ENCODE data around the gene API5.

The API5 gene

GRCh38 chr11:43360361-43361032 is 48.7 kb downstream of the API5 start:
- DNase-seq: peak; percentile 64 to 70

GRCh38 chr11:43366677-43367076 is 54.9 kb downstream of the API5 start:
- DNase-seq: no peak

DNA sequence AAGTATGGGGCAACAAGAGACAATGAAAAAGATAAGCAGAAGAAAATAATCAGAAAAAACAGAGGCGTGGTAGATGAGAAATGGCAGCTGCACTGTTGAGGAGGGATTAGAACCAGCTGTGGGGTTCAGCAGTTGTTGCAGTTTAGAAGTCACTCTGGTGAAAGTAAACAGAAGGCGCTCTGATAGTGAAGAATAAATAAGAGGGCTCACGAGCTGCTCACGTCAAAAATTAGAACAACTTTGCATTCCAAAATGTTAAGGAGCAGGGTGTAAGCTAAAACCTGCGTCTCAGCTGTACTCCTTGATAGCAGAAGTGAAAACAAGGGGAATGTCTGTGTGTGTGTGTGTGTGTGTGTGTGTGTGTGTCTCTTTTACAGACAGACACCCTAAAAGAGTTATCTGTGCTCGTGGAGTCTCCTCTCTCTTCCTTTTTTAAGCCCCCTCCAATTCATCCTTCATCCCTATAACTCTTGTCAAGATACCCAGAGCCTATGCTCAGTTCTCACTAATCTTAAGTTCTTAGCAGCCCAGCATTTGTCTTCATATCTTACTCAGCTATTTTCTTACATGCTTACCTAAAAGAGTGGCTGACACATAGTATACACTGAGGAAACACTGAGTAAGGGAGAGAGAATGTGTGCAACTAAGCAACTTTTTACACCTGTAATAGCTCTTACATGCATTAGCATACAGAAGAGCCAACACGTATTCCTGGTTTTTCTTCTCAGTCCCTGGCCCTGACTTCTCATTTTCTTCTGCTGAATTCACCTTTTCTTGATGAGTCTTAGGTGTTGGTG is 55.8 kb downstream of the API5 start:
- DNase-seq: peak in 1 of 2 donors; percentile 7

DNA sequence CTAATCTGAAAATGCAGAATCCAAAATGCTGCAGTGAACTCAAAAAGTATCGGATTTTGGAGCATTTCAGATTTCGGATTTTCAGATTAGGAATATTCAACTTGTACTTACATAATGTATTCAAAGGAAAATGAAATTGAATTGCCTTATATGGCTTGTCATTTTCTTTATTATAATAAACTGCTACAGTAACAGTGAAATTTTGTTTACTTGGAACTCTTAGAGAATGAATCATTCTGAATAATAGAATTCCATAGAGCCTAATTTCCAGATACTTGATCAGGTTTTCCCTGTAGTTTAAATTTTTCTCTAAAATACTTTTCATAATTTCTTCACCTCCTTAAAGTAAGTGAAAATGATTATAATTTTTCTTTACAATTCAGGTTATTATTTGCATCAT is 64.3 kb downstream of the API5 start:
- no peak for DNase-seq

DNA sequence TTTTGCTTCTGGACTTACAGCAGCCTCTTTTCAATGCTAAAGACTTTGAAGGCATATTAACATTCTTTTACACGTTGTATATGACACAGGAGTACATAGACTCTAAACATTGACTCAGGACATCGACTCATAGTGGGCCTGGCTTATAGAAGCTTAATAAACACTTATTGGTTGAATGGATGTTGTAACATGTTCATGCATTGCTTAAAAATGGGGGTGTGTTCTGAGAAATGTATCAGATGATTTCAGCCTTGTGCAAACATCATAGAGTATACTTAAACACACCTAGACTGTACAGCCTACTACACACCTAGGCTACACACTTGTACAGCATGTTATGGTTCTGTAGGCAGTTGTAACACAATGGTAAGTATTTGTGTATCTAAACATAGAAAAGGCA is 64.8 kb downstream of the API5 start:
- peak; percentile 33 to 34 for DNase-seq

DNA sequence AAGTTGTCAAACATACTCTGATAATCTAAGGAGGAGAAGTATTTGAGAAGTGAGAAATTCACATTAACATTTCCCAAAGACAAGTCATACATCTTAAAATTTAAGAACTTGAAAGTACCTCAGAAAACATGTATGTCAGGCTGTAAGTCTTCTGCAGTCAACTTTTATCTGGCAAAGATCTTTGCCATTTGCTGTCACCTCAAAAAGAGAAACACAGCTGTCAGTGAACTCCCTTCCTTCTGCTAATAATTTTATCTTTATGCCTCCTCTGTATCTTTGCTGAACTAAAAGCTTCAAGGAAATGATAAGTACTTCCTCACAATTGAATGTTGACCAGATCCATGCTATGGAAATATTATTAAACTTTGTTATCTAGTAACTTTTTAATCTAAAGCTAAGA is 65.6 kb downstream of the API5 start:
- DNase-seq: no peak

DNA sequence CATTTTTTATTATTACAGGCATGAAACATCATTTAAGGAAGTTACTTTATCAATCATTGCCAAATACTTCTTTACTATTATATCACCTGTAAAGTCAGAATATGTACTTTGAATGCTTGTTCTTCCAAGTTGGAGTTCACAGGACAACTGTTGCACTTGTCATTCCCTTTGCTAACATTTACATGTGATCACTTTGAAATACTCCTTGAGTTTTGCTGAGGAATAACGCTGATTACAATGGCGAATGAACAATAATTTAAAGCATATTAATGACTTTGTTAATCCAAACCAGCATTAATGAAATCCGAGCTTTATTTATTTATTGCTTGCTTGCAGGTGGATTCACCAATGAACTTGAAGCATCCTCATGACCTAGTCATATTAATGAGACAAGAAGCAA is 67.1 kb downstream of the API5 start:
- DNase-seq: no peak

GRCh38 chr11:43381802-43382201 is 70.0 kb downstream of the API5 start:
- no peak for DNase-seq

DNA sequence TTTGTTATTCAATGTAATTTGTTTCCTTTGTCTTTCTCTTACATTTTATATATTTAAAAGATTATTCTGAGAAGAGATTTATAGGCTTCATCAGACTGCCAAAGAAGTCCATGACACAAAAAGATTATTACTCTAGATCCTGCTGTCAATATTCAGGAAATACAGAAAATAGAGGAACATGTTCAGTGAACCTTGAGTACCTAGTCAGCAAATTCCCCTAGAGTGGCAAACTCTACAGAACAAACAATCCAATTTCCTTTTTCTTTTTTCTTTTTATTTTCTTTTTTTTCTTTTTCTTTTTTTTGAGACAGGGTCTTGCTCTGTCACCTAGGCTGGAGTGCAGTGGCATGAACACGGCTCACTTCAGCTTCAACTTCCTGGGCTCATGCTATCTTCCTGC is 70.8 kb downstream of the API5 start:
- peak in 1 of 2 donors; percentile 5 for DNase-seq

- no peak for DNase-seq
Observed at GRCh38 chr11:43384393-43384792, 72.6 kb downstream of the API5 start.

GRCh38 chr11:43392713-43393112 is 80.9 kb downstream of the API5 start:
- DNase-seq: no peak

DNA sequence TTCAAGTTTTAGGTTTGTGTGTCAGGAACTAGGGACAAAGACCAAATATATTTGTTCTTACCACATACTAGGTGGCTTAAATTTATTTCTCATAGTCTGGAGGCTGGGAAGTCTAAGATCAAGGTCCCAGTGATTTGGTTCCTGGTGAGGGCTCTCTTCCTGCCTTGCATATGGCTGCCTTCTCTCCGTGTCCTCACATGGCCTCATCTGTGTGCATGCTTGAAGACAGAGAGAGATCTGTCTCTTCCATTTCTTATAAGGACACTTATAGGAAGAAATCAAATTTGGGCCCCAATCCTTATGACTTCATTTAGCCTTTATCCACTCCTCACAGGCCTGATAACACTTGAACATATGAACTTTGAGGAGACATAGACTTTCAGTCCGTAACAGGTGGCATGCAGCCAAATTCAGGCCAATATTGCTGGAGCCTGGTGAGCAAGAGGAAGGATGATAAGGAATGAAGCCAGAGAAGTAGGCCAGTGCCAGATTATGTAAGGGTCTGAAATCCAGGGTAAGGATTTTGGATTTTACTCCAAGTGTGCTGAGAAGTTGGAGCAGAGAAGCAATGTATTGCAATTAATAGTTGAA is 82.1 kb downstream of the API5 start:
- no peak for DNase-seq

Measured in inflammatory macrophage (primary cell).